A673 (cell line): ENCODE data around the gene LCMT1. TPM values are rescaled to one million over a fixed set of nuclear protein-coding genes. Genes with fewer than 3 reads are reported as not detected.

Experiments
- BruUV-seq: library from RNA; stranded (reverse); fragments of 400-500 nt; replicated peaks from 2 replicates; lab custom pipeline; 2021; lab: Mats Ljungman, UMichigan
- CTCF ChIA-PET: fragments of 300-600 bp; sonication (Branson Sonifier 250); formaldehyde crosslinking; loops from one replicate; lab custom pipeline; 2022; ENCODE audit warnings: antibody characterized with exemption; lab: Charles Lee
- POLR2A ChIA-PET: fragments of 300-600 bp; sonication (Branson Sonifier 250); formaldehyde crosslinking; loops from one replicate; lab custom pipeline; 2022; ENCODE audit warnings: antibody characterized with exemption; ENCODE audit not compliant: low non-redundant PET; lab: Charles Lee
- DNase-seq: peaks from one replicate; pipeline ENCODE4 v3.0.0-alpha.2; 2015; ENCODE audit warnings: low spot score
- H3K27ac ChIP-seq: fragments of 200-600 bp; sonication (generic); 2 replicates; pipeline ENCODE4 v1.5.1; 2016; ENCODE audit warnings: mixed run types, low read depth, mild to moderate bottlenecking, mixed read lengths, antibody characterized with exemption, low read length; ENCODE audit not compliant: poor library complexity, severe bottlenecking
- H3K27me3 ChIP-seq: fragments of 200-600 bp; sonication (generic); replicated peaks from 2 replicates; pipeline ENCODE4 v1.6.1; 2017; ENCODE audit warnings: mixed run types, low read depth, mild to moderate bottlenecking, mixed read lengths, antibody characterized with exemption, low read length; ENCODE audit not compliant: insufficient read depth, poor library complexity
- H3K36me3 ChIP-seq: fragments of 200-600 bp; sonication (generic); 2 replicates; pipeline ENCODE4 v1.6.1; 2016; ENCODE audit warnings: mixed run types, mild to moderate bottlenecking, mixed read lengths, antibody characterized with exemption, low read length; ENCODE audit not compliant: insufficient read depth, poor library complexity, severe bottlenecking
- H3K4me1 ChIP-seq: fragments of 200-600 bp; sonication (generic); 2 replicates; pipeline ENCODE4 v1.6.1; 2017; ENCODE audit warnings: mixed run types, mild to moderate bottlenecking, mixed read lengths, antibody characterized with exemption, low read length; ENCODE audit not compliant: insufficient read depth, poor library complexity, severe bottlenecking
- H3K4me3 ChIP-seq: fragments of 200-600 bp; sonication (generic); 2 replicates; pipeline ENCODE4 v1.5.1; 2016; ENCODE audit warnings: low read depth, mixed run types, mild to moderate bottlenecking, mixed read lengths, low read length; ENCODE audit not compliant: poor library complexity, severe bottlenecking
- H3K9me3 ChIP-seq: fragments of 200-600 bp; sonication (generic); 2 replicates; pipeline ENCODE4 v1.6.1; 2016; ENCODE audit warnings: mixed run types, low read depth, mild to moderate bottlenecking, mixed read lengths, antibody characterized with exemption, low read length; ENCODE audit not compliant: poor library complexity, severe bottlenecking
- CTCF ChIP-seq: fragments of 300-800, 200-600 bp; sonication (generic); conservative IDR thresholded peaks from 2 replicates; pipeline ENCODE4 v1.5.1; 2017; ENCODE audit warnings: low read depth, mild to moderate bottlenecking, antibody characterized with exemption, low read length, moderate library complexity, mixed read lengths
- EZH2 ChIP-seq: fragments of 200-600 bp; sonication (generic); IDR thresholded peaks from 2 replicates; pipeline ENCODE4 v1.6.1; 2017; ENCODE audit warnings: borderline replicate concordance, low read depth, mild to moderate bottlenecking, mixed read lengths, antibody characterized with exemption, low read length; ENCODE audit not compliant: poor library complexity, severe bottlenecking
- intact Hi-C: fragments of 100-400 bp; cut with micrococcal nuclease; formaldehyde crosslinking; loops from one replicate; pipeline ENCODE4 v1.10.0; 2022; ENCODE audit not compliant: unreplicated experiment
- total RNA-seq: library from RNA; stranded (reverse); gene quantifications from 2 replicates; pipeline ENCODE4 v1.2.3, GENCODE V29; 2021

The LCMT1 gene
- total RNA-seq, 1 experiment from 2014 or later, result 56.3 TPM

GRCh38 chr16:25110387-25110947, 1.1 kb upstream of the LCMT1 start:
- POLR2A ChIA-PET, result no interaction called here
- BruUV-seq, result no TSS peak
- peak overlapping the region; percentile 60 for H3K27ac ChIP-seq
- intact Hi-C loops, result loop anchor here (2.0 kb wide), 1 partner anchor 60 kb away; no protein-coding TSS in a partner anchor
- CTCF ChIA-PET, result no interaction called here
- H3K9me3 ChIP-seq, result no peaks in the 10 kb centered on the region
- no peak for TF ChIP-seq CTCF
- no peak for TF ChIP-seq EZH2
- peaks cover 4% of the 10 kb centered on the region for H3K4me1 ChIP-seq
- peak; percentile 22 for DNase-seq
- no peaks in the 10 kb centered on the region for H3K36me3 ChIP-seq
- peak overlapping the region; percentile 92 for H3K4me3 ChIP-seq
- no peaks in the 10 kb centered on the region for H3K27me3 ChIP-seq

GRCh38 chr16:25114121-25114520, 2.6 kb downstream of the LCMT1 start:
- H3K4me3 ChIP-seq, result no peak overlapping the region
- no TSS peak for BruUV-seq
- H3K4me1 ChIP-seq, result peaks cover 4% of the 10 kb centered on the region
- TF ChIP-seq EZH2 (no peak), CTCF (no peak)
- no peak for DNase-seq
- POLR2A ChIA-PET, result no interaction called here
- no peaks in the 10 kb centered on the region for H3K36me3 ChIP-seq
- no peaks in the 10 kb centered on the region for H3K27me3 ChIP-seq
- no peaks in the 10 kb centered on the region for H3K9me3 ChIP-seq
- intact Hi-C loops, result no loop called here
- no peak overlapping the region for H3K27ac ChIP-seq
- CTCF ChIA-PET, result no interaction called here

- Histone ChIP-seq H3K4me3 (no peak overlapping the region), H3K27me3 (no peaks in the 10 kb centered on the region), H3K4me1 (no peaks in the 10 kb centered on the region), H3K27ac (no peak overlapping the region), H3K9me3 (no peaks in the 10 kb centered on the region), H3K36me3 (no peaks in the 10 kb centered on the region)
- BruUV-seq, result no TSS peak
- CTCF ChIA-PET, result no interaction called here
- no peak for DNase-seq
- POLR2A ChIA-PET, result no interaction called here
- intact Hi-C loops, result no loop called here
- TF ChIP-seq CTCF, result no peak
These were observed 7.5 kb downstream of the LCMT1 start for GRCh38 chr16:25118851-25119578.
